ENCODE measurements around the gene PPIA. TPM values are rescaled to one million over a fixed set of nuclear protein-coding genes. Genes with fewer than 3 reads are reported as not detected.

Gene PPIA
- total and polyA plus RNA-seq, 8 donors = 218 to 3,648 (median 1,077) TPM

- H3K9me3 ChIP-seq = no peaks in the 10 kb centered on the region
- peak within 1 kb of the TSS; percentile 54 to 84 (median 67) for H3K4me3 ChIP-seq
- peaks cover 8 to 47% (median 31%) of the 10 kb centered on the region in 4 donors for H3K4me1 ChIP-seq
- H3K27ac ChIP-seq = peak within 1 kb of the TSS; percentile 93 to 99 (median 95)
- TF ChIP-seq EP300 (IDR thresholded peaks at IDR 0.05) (no peak), POLR2A (IDR thresholded peaks at IDR 0.05) (peak in 1 of 4 donors; percentile 44), POLR2AphosphoS5 (IDR thresholded peaks at IDR 0.05) (peak; percentile 31 to 84 (median 76))
- TF ChIP-seq, protein P1, sequence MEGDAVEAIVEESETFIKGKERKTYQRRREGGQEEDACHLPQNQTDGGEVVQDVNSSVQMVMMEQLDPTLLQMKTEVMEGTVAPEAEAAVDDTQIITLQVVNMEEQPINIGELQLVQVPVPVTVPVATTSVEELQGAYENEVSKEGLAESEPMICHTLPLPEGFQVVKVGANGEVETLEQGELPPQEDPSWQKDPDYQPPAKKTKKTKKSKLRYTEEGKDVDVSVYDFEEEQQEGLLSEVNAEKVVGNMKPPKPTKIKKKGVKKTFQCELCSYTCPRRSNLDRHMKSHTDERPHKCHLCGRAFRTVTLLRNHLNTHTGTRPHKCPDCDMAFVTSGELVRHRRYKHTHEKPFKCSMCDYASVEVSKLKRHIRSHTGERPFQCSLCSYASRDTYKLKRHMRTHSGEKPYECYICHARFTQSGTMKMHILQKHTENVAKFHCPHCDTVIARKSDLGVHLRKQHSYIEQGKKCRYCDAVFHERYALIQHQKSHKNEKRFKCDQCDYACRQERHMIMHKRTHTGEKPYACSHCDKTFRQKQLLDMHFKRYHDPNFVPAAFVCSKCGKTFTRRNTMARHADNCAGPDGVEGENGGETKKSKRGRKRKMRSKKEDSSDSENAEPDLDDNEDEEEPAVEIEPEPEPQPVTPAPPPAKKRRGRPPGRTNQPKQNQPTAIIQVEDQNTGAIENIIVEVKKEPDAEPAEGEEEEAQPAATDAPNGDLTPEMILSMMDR (IDR thresholded peaks at IDR 0.05) = peak in 1 of 7 experiments; percentile 19
- intact Hi-C loops (cut with DNase I; ENCODE audit: low total_unique reads) = no loop called here
- 0 to 1% (median 0%) methylated on average over 52 to 70 of the region's 70 CpGs for WGBS, 5 donors
- H3K27me3 ChIP-seq = no peaks in the 10 kb centered on the region
- DNase-seq = peak; percentile 100
- no peaks in the 10 kb centered on the region for H3K36me3 ChIP-seq
Measured at GRCh38 chr7:44847920-44848634, 51.6 kb downstream of the PPIA start, which contains the start of gene H2AZ2. Gene H2AZ2, minus strand, starts transcription at chr7:44848087. Its CDS starts 116 bp downstream, at chr7:44847971.

DNA sequence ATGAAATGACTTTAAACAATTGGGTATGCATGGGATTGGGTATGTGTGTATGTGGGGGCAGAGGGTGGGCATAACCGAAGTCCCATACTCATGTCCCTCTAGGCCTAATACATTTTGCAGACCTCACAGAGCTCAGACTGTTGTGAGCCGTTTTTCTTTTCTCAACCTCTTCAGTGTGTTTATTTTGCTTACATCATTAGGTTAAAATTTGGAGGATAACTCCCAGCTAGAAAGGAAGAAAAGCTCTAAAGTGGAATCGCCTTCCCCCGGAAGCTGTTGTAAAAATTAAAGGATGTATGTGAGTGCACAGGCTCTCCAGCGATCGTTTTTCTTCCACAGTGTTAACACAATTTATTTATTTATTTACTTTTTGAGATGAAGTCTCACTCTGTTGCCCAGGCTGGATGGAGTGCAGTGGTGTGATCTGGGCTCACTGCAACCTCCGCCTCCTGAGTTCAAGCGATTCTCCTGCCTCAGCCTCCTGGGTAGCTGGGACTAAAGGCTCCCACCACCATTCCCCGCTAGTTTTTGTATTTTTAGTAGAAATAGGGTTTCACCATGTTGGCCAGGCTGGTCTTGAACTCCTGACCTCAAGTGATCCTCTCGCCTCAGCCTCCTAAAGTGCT lies 52.9 kb downstream of the PPIA start:
- Histone ChIP-seq H3K4me1 (peaks cover 8 to 36% (median 25%) of the 10 kb centered on the region in 4 donors), H3K27me3 (no peaks in the 10 kb centered on the region), H3K9me3 (no peaks in the 10 kb centered on the region), H3K36me3 (no peaks in the 10 kb centered on the region), H3K27ac (peak overlapping the region in 2 of 5 donors; percentile 94 to 96), H3K4me3 (peak overlapping the region in 2 of 4 donors; percentile 54 to 60)
- 71 to 77% (median 74%) methylated on average over 10 of the region's 10 CpGs for WGBS, 5 donors
- TF ChIP-seq, protein P1 (IDR thresholded peaks at IDR 0.05) = no peak
- TF ChIP-seq EP300 (IDR thresholded peaks at IDR 0.05) (no peak), POLR2AphosphoS5 (IDR thresholded peaks at IDR 0.05) (no peak), POLR2A (IDR thresholded peaks at IDR 0.05) (no peak)
- intact Hi-C loops (cut with DNase I; ENCODE audit: low total_unique reads) = no loop called here
- peak in 1 of 2 donors; percentile 10 for DNase-seq

- DNase-seq = no peak
- H3K4me3 ChIP-seq = no peak overlapping the region
- WGBS, 5 donors = 74 to 84% (median 80%) methylated on average over 5 of the region's 5 CpGs
- H3K27me3 ChIP-seq = no peaks in the 10 kb centered on the region
- no peaks in the 10 kb centered on the region for H3K9me3 ChIP-seq
- H3K36me3 ChIP-seq = no peaks in the 10 kb centered on the region
- peaks cover 8 to 30% (median 22%) of the 10 kb centered on the region in 4 donors for H3K4me1 ChIP-seq
- no peak overlapping the region for H3K27ac ChIP-seq
- no peak for TF ChIP-seq POLR2AphosphoS5 (IDR thresholded peaks at IDR 0.05)
- TF ChIP-seq, protein P1 (IDR thresholded peaks at IDR 0.05) = peak in 1 of 7 experiments; percentile 3
- intact Hi-C loops (cut with DNase I; ENCODE audit: low total_unique reads) = loop anchor here (10.0 kb wide), 2 partner anchors 255 to 285 kb away; no protein-coding TSS in a partner anchor
Measured at GRCh38 chr7:44849885-44850544, 53.5 kb downstream of the PPIA start.

DNA sequence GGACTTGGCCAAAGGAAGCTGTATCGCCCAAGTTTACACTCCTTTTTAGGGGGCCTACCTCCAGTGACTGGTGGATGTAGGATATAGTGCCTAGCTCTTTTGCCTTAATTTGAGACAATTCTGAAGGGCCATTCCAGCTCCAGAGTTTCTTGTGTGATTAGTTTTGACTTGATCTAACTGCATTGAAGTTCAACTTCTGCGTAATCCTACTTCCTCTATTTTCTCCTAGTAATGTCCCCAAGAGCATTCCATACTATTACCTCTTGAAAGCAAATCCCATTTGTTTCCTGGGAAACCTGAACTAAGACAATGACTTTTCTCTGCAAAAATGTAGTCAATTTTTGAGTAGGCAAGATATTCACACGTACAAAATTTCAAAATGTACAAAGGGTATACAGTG lies 56.1 kb downstream of the PPIA start:
- no peaks in the 10 kb centered on the region for H3K9me3 ChIP-seq
- no peaks in the 10 kb centered on the region for H3K27me3 ChIP-seq
- H3K4me3 ChIP-seq = no peak overlapping the region
- WGBS, 5 donors = 82 to 89% (median 86%) methylated on average over 3 of the region's 3 CpGs
- intact Hi-C loops (cut with DNase I; ENCODE audit: low total_unique reads) = loop anchor here (10.0 kb wide), 2 partner anchors 258 to 282 kb away; no protein-coding TSS in a partner anchor
- H3K27ac ChIP-seq = no peak overlapping the region
- H3K36me3 ChIP-seq = no peaks in the 10 kb centered on the region
- no peak for TF ChIP-seq POLR2AphosphoS5 (IDR thresholded peaks at IDR 0.05)
- TF ChIP-seq, protein P1 (IDR thresholded peaks at IDR 0.05) = no peak
- no peak for TF ChIP-seq POLR2A (IDR thresholded peaks at IDR 0.05)
- TF ChIP-seq EP300 (IDR thresholded peaks at IDR 0.05) = no peak
- H3K4me1 ChIP-seq = peaks cover 0 to 17% (median 10%) of the 10 kb centered on the region in 4 donors
- no peak for DNase-seq
